ENCODE data around the gene VDAC1. TPM values are rescaled to one million over a fixed set of nuclear protein-coding genes. Genes with fewer than 3 reads are reported as not detected.

The VDAC1 gene
- total and polyA plus RNA-seq, 2 of the 8 experiments (the other 6 are each of a cell fraction or from before 2014, with no cell fraction given): 111 to 301 TPM

DNA sequence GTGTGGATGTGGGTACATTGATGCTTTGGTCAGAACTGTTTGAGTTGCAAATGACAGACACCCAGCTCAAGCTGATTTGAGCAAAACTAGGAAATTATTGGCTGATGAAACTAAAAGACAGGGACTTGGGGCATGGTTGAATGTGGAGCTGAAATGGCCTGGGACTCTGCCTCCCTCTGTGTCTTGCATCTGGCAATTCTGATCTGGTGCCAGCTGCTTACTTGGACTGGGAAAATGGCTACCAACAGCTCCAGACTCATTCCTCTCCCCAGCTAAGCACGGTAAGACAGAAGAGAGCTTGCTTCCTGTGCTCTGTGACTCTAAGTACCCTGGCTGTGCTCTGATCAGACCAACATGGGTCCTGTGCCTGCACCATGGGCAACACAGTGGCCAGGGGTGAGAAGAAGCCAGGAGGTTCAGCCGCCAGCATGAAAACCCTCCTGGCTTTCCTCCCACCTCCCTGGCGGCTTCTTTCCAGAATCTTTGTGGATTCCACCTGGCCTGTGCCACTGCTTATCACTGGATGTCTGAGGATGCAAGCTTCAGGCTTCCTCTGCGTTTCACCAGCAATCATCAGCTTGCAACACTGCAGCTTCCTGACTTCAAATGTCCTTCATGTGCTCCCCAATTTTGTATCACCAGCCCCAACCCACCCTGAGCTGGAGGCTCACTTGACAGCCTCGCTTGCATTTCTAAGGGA is 80.4 kb downstream of the VDAC1 start:
- no peak overlapping the region for H3K9ac ChIP-seq (replicated peaks in 1 of 4; ENCODE audit: extremely low read depth in 1 of 4, low read depth in 3 of 4, low read length in 3 of 4)
- FAIRE-seq (no peak), DNase-seq (ENCODE audit: low read depth in 1 of 2, low spot score in 2 of 2) (no peak)
- ChIA-PET CTCF (ENCODE audit: partially characterized antibody) (interaction anchor here (0.8 to 1.4 kb wide), 4 partner anchors 18 to 117 kb away, joined by 3 read pairs; no protein-coding TSS in a partner anchor), POLR2A (ENCODE audit: partially characterized antibody) (no interaction called here)
- H2AFZ ChIP-seq (ENCODE audit: low read length): peak overlapping the region; percentile 75; the same call in 1 of the 2 replicates
- H2BK5ac ChIP-seq (ENCODE audit: low read depth, low read length): no peak overlapping the region
- H4K5ac ChIP-seq (ENCODE audit: insufficient read length, low read depth, low read length): no peak overlapping the region
- H3K27me3 ChIP-seq (replicated peaks in 1 of 4; ENCODE audit: control insufficient read depth in 3 of 4, extremely low read depth in 1 of 4, insufficient read depth in 3 of 4, low read length in 3 of 4): no peaks in the 10 kb centered on the region
- H3K23ac ChIP-seq (ENCODE audit: insufficient read length): no peak overlapping the region
- H3K4me3 ChIP-seq (ENCODE audit: extremely low read depth in 1 of 4, insufficient read depth in 2 of 4, low read depth in 3 of 4, low read length in 4 of 4): no peak overlapping the region
- no peaks in the 10 kb centered on the region for H3K79me1 ChIP-seq (ENCODE audit: low read depth, low read length)
- H2BK12ac ChIP-seq (ENCODE audit: low read depth, low read length): no peak overlapping the region
- H3K36me3 ChIP-seq (ENCODE audit: control insufficient read depth in 2 of 4, insufficient read depth in 4 of 4, low read length in 3 of 4): no peaks in the 10 kb centered on the region
- 0 out of 2 replicates have a peak, but pooled peaks cover 2% of the 10 kb centered on the region for H3K23me2 ChIP-seq (ENCODE audit: low read depth, low read length)
- H2BK120ac ChIP-seq (replicated peaks; ENCODE audit: low read depth, low read length): no peak overlapping the region
- no peaks in the 10 kb centered on the region for H3K79me2 ChIP-seq (ENCODE audit: control insufficient read depth in 1 of 2, insufficient read depth in 2 of 2, low read length in 2 of 2)
- no peak overlapping the region for H2BK15ac ChIP-seq (ENCODE audit: low read length)
- no peak overlapping the region for H3K56ac ChIP-seq (replicated peaks; ENCODE audit: insufficient read length, low read depth, low read length)
- H3K4me2 ChIP-seq (ENCODE audit: insufficient read depth in 1 of 2, low read depth in 2 of 2, low read length in 2 of 2): no peak overlapping the region
- 0 out of 2 replicates have a peak overlapping the region, but pooled peaks have one; percentile 11 for H4K8ac ChIP-seq (ENCODE audit: extremely low read depth, insufficient read depth, low read length)
- no peaks in the 10 kb centered on the region for H3K9me3 ChIP-seq (ENCODE audit: insufficient read depth in 2 of 2, low read depth in 1 of 2, low read length in 1 of 2)
- 86% methylated on average over 5 of the region's 5 CpGs; no CpG with 5 or more reads in 1 of the 2 experiments for WGBS, 2 experiments (ENCODE audit: extremely low coverage in 1 of 2, insufficient coverage in 1 of 2, insufficient read length in 1 of 2, insufficient replicate concordance in 2 of 2, low coverage in 1 of 2, low lambda C conversion rate in 2 of 2, missing lambda C conversion rate in 1 of 2)
- H3K4ac ChIP-seq (replicated peaks; ENCODE audit: insufficient read length, low read depth, low read length): no peak overlapping the region
- H2AK5ac ChIP-seq (ENCODE audit: low read depth, low read length): no peak overlapping the region
- H4K20me1 ChIP-seq (replicated peaks in 1 of 2; ENCODE audit: control insufficient read depth in 1 of 2, insufficient read depth in 2 of 2, low read length in 2 of 2): no peaks in the 10 kb centered on the region
- H4K91ac ChIP-seq (replicated peaks; ENCODE audit: insufficient read length, low read length): no peak overlapping the region
- H3K14ac ChIP-seq (ENCODE audit: insufficient read length): no peak overlapping the region
- no peaks in the 10 kb centered on the region; a peak in 3 of 7 replicates for H3K4me1 ChIP-seq (replicated peaks in 1 of 4; ENCODE audit: control insufficient read depth in 3 of 4, insufficient read depth in 4 of 4, low read length in 3 of 4)
- no peak overlapping the region for H3K27ac ChIP-seq (ENCODE audit: low read depth, low read length)
- H3K18ac ChIP-seq (ENCODE audit: extremely low read depth, low read length): no peak overlapping the region
- H2BK20ac ChIP-seq (ENCODE audit: low read length): 0 out of 2 replicates have a peak overlapping the region, but pooled peaks have one; percentile 27
- TF ChIP-seq HDAC6 (IDR thresholded peaks at IDR 0.05; ENCODE audit: low read depth, low read length): no peak
- no peak for TF ChIP-seq POLR2AphosphoS5 (IDR thresholded peaks at IDR 0.05; ENCODE audit: low read depth, low read length)
- no peak for TF ChIP-seq JUN (IDR thresholded peaks at IDR 0.05; ENCODE audit: low read depth, low read length)
- TF ChIP-seq, protein P1, sequence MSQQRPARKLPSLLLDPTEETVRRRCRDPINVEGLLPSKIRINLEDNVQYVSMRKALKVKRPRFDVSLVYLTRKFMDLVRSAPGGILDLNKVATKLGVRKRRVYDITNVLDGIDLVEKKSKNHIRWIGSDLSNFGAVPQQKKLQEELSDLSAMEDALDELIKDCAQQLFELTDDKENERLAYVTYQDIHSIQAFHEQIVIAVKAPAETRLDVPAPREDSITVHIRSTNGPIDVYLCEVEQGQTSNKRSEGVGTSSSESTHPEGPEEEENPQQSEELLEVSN (IDR thresholded peaks at IDR 0.05): no peak
- TF ChIP-seq TCF12 (IDR thresholded peaks at IDR 0.05; ENCODE audit: low read depth, low read length): no peak
- no peak for TF ChIP-seq PHF8 (conservative IDR thresholded peaks at IDR 0.05; ENCODE audit: low read depth, low read length)
- TF ChIP-seq RBBP5 (IDR thresholded peaks at IDR 0.05; ENCODE audit: borderline replicate concordance, low read depth, low read length): no peak
- TF ChIP-seq TEAD4 (IDR thresholded peaks at IDR 0.05; ENCODE audit: low read depth, low read length): no peak
- no peak for TF ChIP-seq SUZ12 (IDR thresholded peaks at IDR 0.05; ENCODE audit: low read length)
- no peak for TF ChIP-seq JUND (IDR thresholded peaks at IDR 0.05; ENCODE audit: low read length)
- no peak for TF ChIP-seq EGR1 (IDR thresholded peaks at IDR 0.05; ENCODE audit: borderline replicate concordance, low read depth, low read length)

Measured in H1 (cell line).